K562 (cell line): ENCODE data around the gene TREX2. TPM values are rescaled to one million over a fixed set of nuclear protein-coding genes. Genes with fewer than 3 reads are reported as not detected.
A peak's percentile ranks its signal among the peaks of the same experiment; 100 is the strongest.

Source experiments
- CAMTA2 ChIP-seq: fragments of 250-450 bp; sonication (Bioruptor Pico); conservative IDR thresholded peaks from 2 replicates; pipeline ENCODE4 v1.5.1; 2022
- CBX1 ChIP-seq: sonication (generic); IDR thresholded peaks from 2 replicates; pipeline ENCODE4 v1.6.1; 2016; ENCODE audit warnings: antibody characterized with exemption, low read depth, mild to moderate bottlenecking
- KAT2B ChIP-seq: IDR thresholded peaks from one replicate; pipeline ENCODE4 v1.6.1; 2012; ENCODE audit warnings: low read depth, mild to moderate bottlenecking, control low read depth, inconsistent platforms, low read length, moderate library complexity
- MEF2D ChIP-seq: conservative IDR thresholded peaks from 2 replicates; pipeline ENCODE4 v1.6.1; 2016; ENCODE audit warnings: low read depth, missing genetic modification characterization, missing compliant biosample characterization
- MTA3 ChIP-seq: fragments of 450-650 bp; formaldehyde crosslinking; IDR thresholded peaks from 2 replicates; pipeline ENCODE4 v1.6.1; 2017; ENCODE audit warnings: mild to moderate bottlenecking, borderline replicate concordance
- NBN ChIP-seq: fragments of 450-650 bp; IDR thresholded peaks from 2 replicates; pipeline ENCODE4 v1.6.1; 2016; ENCODE audit warnings: low read depth, mild to moderate bottlenecking
- STAG1 ChIP-seq: sonication (generic); formaldehyde crosslinking; IDR thresholded peaks from 2 replicates; pipeline ENCODE4 v1.5.0; 2020; ENCODE audit warnings: missing genetic modification reagents, borderline replicate concordance
- TAF9B ChIP-seq: fragments of 450-650 bp; IDR thresholded peaks from 2 replicates; pipeline ENCODE4 v1.6.1; 2018; ENCODE audit warnings: mild to moderate bottlenecking; ENCODE audit not compliant: partially characterized antibody
- TOE1 ChIP-seq, 2 experiments: fragments of 450-650 bp in 1 of 2; sonication (generic) in 1 of 2; formaldehyde crosslinking in 1 of 2; IDR thresholded peaks; 2 replicates each; pipeline versions ENCODE4 v1.7.1 to v1.8.0; 2016 to 2022; ENCODE audit warnings: borderline replicate concordance in 2 of 2, mild to moderate bottlenecking in 2 of 2, antibody characterized with exemption in 1 of 2, inconsistent platforms in 1 of 2, low read depth in 1 of 2, missing genetic modification reagents in 1 of 2, moderate library complexity in 1 of 2
- XRCC4 ChIP-seq: IDR thresholded peaks from one replicate; pipeline ENCODE4 v1.6.1; 2011; ENCODE audit not compliant: insufficient read depth, insufficient read length; ENCODE audit errors: extremely low read depth
- ZFX ChIP-seq: sonication (generic); formaldehyde crosslinking; IDR thresholded peaks from 2 replicates; pipeline ENCODE4 v1.8.0; 2022; ENCODE audit warnings: mild to moderate bottlenecking, missing genetic modification reagents, moderate library complexity
- ZMIZ1 ChIP-seq, 2 experiments: fragments of 150-350 bp in 1 of 2; IDR thresholded peaks; 2 replicates each; pipeline ENCODE4 v1.6.1; 2012 to 2016; ENCODE audit warnings: low read depth in 2 of 2, low read length in 2 of 2, mild to moderate bottlenecking in 1 of 2, moderate library complexity in 1 of 2
- polyA plus RNA-seq, 8 experiments: library from polyadenylated mRNA; depleted of rRNA in 4 of 8; stranded (reverse) in 5 of 8; unstranded in 3 of 8; fragments of >200 nt; fragmentation: Nextera tagmentation in 2 of 8; fragmentation: Illumina TruSeq in 1 of 8; extraction: Ambion mirVana in 2 of 8; extraction: Trizol in 1 of 8; gene quantifications; 2 replicates each; pipeline versions ENCODE4 v1.2.1 to v1.2.3, GENCODE V29; 2011 to 2014; ENCODE audit warnings: inconsistent platforms in 1 of 8, missing spikeins in 1 of 8
- total RNA-seq, 7 experiments: library from RNA; depleted of rRNA in 6 of 7; stranded (reverse); fragments of >200 nt in 6 of 7; fragmentation: Illumina TruSeq in 2 of 7; extraction: Trizol in 2 of 7; gene quantifications; 2 replicates each; pipeline versions ENCODE4 v1.2.1 to v1.2.3, GENCODE V29; 2011 to 2021; ENCODE audit warnings: low replicate concordance in 1 of 7
- TF ChIP-seq, protein P1 (sequence below), 2 experiments: fragments of 450-650 bp; formaldehyde crosslinking in 1 of 2; IDR thresholded peaks; 2 replicates each; pipeline versions ENCODE4 v1.4.0 to v1.6.1; 2014 to 2020; ENCODE audit warnings: mild to moderate bottlenecking in 2 of 2, borderline replicate concordance in 1 of 2, low read depth in 1 of 2

Gene TREX2
- total and polyA plus RNA-seq, 9 of the 15 experiments (the other 6 are each of a cell fraction or from before 2014, with no cell fraction given) = 0.07 to 1.5 (median 0.33) TPM; not detected in 2

- TF ChIP-seq ZMIZ1 (IDR thresholded peaks at IDR 0.05; ENCODE audit: low read depth in 2 of 2, low read length in 2 of 2) (no peak), XRCC4 (no peak), TOE1 (IDR thresholded peaks at IDR 0.05; ENCODE audit: borderline replicate concordance) (no peak), TOE1 (CRISPR knock-in tag; IDR thresholded peaks at IDR 0.05; ENCODE audit: borderline replicate concordance, low read depth) (0 out of 2 replicates have a peak, but pooled peaks have one; percentile 46), MTA3 (peak; percentile 44; the same call in 1 of the 2 replicates), NBN (no peak), TAF9B (no peak), CBX1 (0 out of 2 replicates have a peak, but pooled peaks have one; percentile 40), CAMTA2 (CRISPR knock-in tag) (no peak), ZFX (CRISPR knock-in tag) (no peak), KAT2B (peak; percentile 66), MEF2D (tag) (no peak), STAG1 (CRISPR knock-in tag) (no peak)
- TF ChIP-seq, protein P1, sequence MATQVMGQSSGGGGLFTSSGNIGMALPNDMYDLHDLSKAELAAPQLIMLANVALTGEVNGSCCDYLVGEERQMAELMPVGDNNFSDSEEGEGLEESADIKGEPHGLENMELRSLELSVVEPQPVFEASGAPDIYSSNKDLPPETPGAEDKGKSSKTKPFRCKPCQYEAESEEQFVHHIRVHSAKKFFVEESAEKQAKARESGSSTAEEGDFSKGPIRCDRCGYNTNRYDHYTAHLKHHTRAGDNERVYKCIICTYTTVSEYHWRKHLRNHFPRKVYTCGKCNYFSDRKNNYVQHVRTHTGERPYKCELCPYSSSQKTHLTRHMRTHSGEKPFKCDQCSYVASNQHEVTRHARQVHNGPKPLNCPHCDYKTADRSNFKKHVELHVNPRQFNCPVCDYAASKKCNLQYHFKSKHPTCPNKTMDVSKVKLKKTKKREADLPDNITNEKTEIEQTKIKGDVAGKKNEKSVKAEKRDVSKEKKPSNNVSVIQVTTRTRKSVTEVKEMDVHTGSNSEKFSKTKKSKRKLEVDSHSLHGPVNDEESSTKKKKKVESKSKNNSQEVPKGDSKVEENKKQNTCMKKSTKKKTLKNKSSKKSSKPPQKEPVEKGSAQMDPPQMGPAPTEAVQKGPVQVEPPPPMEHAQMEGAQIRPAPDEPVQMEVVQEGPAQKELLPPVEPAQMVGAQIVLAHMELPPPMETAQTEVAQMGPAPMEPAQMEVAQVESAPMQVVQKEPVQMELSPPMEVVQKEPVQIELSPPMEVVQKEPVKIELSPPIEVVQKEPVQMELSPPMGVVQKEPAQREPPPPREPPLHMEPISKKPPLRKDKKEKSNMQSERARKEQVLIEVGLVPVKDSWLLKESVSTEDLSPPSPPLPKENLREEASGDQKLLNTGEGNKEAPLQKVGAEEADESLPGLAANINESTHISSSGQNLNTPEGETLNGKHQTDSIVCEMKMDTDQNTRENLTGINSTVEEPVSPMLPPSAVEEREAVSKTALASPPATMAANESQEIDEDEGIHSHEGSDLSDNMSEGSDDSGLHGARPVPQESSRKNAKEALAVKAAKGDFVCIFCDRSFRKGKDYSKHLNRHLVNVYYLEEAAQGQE (IDR thresholded peaks at IDR 0.05; ENCODE audit: borderline replicate concordance) = peak; percentile 51; the same call in 1 of the 2 replicates
- TF ChIP-seq, protein P1 (CRISPR knock-in tag; IDR thresholded peaks at IDR 0.05; ENCODE audit: low read depth) = no peak
Observed at GRCh38 chrX:153400146-153401132, 45.4 kb downstream of the TREX2 start (continued).
